Effector memory CD4-positive, alpha-beta T cell (primary cell): ENCODE data around the gene MYO10.

Experiments used
- DNase-seq, 3 donors: peaks; one replicate each; pipeline ENCODE4 v3.0.0-alpha.2; 2020
- H3K27ac ChIP-seq: 2 replicates; pipeline ENCODE4 v1.7.0; 2013; ENCODE audit warnings: mild to moderate bottlenecking, low read length, moderate library complexity; ENCODE audit not compliant: insufficient read depth, poor library complexity, severe bottlenecking
- H3K27me3 ChIP-seq: replicated peaks from 2 replicates; pipeline ENCODE4 v1.7.0; 2013; ENCODE audit warnings: mild to moderate bottlenecking, low read length; ENCODE audit not compliant: insufficient read depth, control insufficient read depth, poor library complexity, severe bottlenecking
- H3K36me3 ChIP-seq: 2 replicates; pipeline ENCODE4 v1.7.0; 2013; ENCODE audit warnings: mild to moderate bottlenecking, low read length, moderate library complexity; ENCODE audit not compliant: control insufficient read depth, insufficient read depth
- H3K4me1 ChIP-seq: 2 replicates; pipeline ENCODE4 v1.7.0; 2013; ENCODE audit warnings: low read length, mild to moderate bottlenecking; ENCODE audit not compliant: control insufficient read depth, insufficient read depth, poor library complexity, severe bottlenecking
- H3K4me3 ChIP-seq: 2 replicates; pipeline ENCODE4 v1.7.0; 2013; ENCODE audit warnings: low read length, low read depth, mild to moderate bottlenecking; ENCODE audit not compliant: insufficient read depth, poor library complexity, severe bottlenecking
- H3K9me3 ChIP-seq: 2 replicates; pipeline ENCODE4 v1.7.0; 2013; ENCODE audit warnings: mild to moderate bottlenecking, low read length, moderate library complexity; ENCODE audit not compliant: control insufficient read depth

MYO10 gene

DNA sequence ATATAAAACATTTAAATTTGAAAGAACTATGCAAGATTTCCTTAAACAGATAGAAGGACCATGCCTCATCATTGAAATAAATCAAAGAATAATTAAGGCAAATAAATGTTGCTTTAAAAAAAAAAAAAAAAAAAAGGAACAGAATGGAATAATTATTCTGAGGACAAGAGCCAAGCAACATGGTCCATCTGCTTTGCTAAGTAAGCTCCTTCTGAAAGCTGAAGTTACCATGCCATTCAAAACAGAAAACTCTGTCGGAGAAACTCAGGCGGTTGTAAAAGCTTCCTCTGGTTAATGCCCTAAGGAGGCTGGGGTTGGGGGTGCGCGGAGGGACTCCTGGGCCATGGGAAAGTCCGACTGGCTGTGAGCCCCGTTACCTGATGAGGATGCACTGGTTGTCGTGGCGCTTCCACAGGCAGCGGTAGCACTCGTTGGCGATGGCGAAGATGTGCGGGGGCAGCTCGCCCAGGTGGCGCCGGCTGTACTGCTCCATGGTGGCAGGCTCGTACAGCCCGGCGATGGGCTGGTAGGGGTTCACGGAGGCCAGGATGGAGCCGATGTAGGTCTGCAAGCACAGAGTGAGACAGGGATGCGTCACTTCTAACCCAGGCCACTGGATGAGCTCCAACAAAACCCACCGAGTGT is 141.7 kb downstream of the MYO10 start:
- H3K36me3 ChIP-seq = no peaks in the 10 kb centered on the region
- H3K9me3 ChIP-seq = no peaks in the 10 kb centered on the region
- no peaks in the 10 kb centered on the region for H3K27me3 ChIP-seq
- H3K27ac ChIP-seq = no peak overlapping the region
- no peaks in the 10 kb centered on the region for H3K4me1 ChIP-seq
- no peak for DNase-seq
- H3K4me3 ChIP-seq = no peak overlapping the region

GRCh38 chr5:16792598-16793275 is 143.4 kb downstream of the MYO10 start:
- Histone ChIP-seq H3K27ac (no peak overlapping the region), H3K4me1 (no peaks in the 10 kb centered on the region), H3K36me3 (no peaks in the 10 kb centered on the region), H3K27me3 (no peaks in the 10 kb centered on the region), H3K4me3 (no peak overlapping the region), H3K9me3 (no peaks in the 10 kb centered on the region)
- no peak for DNase-seq

- Histone ChIP-seq H3K4me1 (no peaks in the 10 kb centered on the region), H3K27ac (no peak overlapping the region), H3K27me3 (no peaks in the 10 kb centered on the region), H3K36me3 (no peaks in the 10 kb centered on the region), H3K9me3 (no peaks in the 10 kb centered on the region), H3K4me3 (no peak overlapping the region)
- no peak for DNase-seq
Measured at GRCh38 chr5:16791904-16792597, 144.0 kb downstream of the MYO10 start.

GRCh38 chr5:16791036-16791705 is 144.9 kb downstream of the MYO10 start:
- Histone ChIP-seq H3K9me3 (no peaks in the 10 kb centered on the region), H3K36me3 (no peaks in the 10 kb centered on the region), H3K4me3 (no peak overlapping the region), H3K27me3 (no peaks in the 10 kb centered on the region), H3K4me1 (no peaks in the 10 kb centered on the region), H3K27ac (no peak overlapping the region)
- no peak for DNase-seq

GRCh38 chr5:16788957-16789356 is 147.1 kb downstream of the MYO10 start:
- Histone ChIP-seq H3K9me3 (no peaks in the 10 kb centered on the region), H3K27me3 (no peaks in the 10 kb centered on the region), H3K4me1 (no peaks in the 10 kb centered on the region), H3K27ac (no peak overlapping the region), H3K4me3 (no peak overlapping the region), H3K36me3 (no peaks in the 10 kb centered on the region)
- no peak for DNase-seq

- Histone ChIP-seq H3K4me1 (no peaks in the 10 kb centered on the region), H3K9me3 (no peaks in the 10 kb centered on the region), H3K4me3 (no peak overlapping the region), H3K27ac (no peak overlapping the region), H3K27me3 (no peaks in the 10 kb centered on the region), H3K36me3 (no peaks in the 10 kb centered on the region)
- DNase-seq = no peak
Measured at GRCh38 chr5:16787278-16787677, 148.8 kb downstream of the MYO10 start.

DNA sequence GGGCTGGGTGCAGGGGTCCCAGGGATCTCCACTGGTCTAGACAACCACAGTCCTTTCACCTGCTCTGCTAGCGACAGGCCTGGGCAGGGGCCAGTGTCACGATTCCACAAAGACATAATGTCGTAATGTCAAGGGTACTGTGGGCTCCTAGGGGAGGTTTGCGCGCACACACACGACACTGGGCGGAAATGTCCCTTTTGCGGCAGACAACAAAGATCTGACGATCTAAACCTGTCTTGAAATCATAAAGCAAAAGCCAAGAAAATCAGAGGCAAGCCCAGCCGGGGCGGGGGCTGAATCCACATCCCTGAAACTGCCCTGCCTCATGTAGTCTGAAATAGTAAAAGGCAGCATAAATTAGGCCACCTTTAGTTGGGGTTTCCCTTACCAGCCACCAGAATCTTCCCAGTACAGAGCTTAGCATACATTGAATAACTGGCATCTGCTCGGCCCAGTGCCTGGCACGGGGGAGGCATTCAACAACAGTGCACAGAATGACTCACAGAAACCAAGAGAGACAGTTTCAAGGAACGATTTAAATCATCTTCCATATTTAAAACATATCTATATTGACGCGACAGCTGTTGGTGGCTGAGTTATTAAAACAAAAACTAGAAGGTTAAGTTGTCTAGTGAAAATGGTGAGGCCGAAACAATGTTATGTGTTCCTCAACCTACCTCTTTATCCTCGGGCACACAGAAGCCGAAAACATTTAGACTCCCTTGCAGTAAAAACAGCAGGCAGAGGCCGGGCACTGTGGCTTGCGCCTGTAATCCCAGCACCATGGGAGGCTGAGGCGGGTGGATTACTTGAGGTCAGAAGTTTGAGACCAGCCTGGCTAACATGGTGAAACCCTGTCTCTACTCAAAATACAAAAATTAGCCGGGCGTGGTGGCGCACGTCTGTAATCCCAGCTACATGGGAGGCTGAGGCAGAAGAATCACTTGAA is 151.0 kb downstream of the MYO10 start:
- Histone ChIP-seq H3K9me3 (no peaks in the 10 kb centered on the region), H3K27ac (no peak overlapping the region), H3K36me3 (no peaks in the 10 kb centered on the region), H3K4me1 (no peaks in the 10 kb centered on the region), H3K4me3 (no peak overlapping the region), H3K27me3 (no peaks in the 10 kb centered on the region)
- no peak for DNase-seq

DNA sequence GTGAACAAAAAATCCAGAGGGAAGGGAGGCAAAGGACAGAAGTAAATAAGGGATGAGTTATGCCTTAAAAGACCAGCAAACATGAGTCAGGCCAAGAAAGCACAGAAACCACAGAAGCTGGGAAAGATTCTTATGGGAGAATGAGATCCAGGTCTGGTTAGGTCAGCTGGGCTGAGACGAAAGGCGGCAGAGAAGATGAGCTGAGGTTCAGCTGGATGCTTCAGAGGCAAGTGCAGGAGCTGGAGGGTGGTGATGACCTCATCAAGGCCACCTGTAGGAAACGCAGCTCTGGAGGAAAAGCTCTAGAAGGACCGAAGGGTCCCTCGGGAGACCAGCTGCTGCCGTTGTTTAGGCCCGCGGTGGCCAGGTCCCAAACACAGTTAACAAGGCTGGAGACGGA is 152.0 kb downstream of the MYO10 start:
- Histone ChIP-seq H3K9me3 (no peaks in the 10 kb centered on the region), H3K27me3 (no peaks in the 10 kb centered on the region), H3K4me3 (no peak overlapping the region), H3K4me1 (no peaks in the 10 kb centered on the region), H3K27ac (no peak overlapping the region), H3K36me3 (no peaks in the 10 kb centered on the region)
- DNase-seq = no peak

- Histone ChIP-seq H3K9me3 (no peaks in the 10 kb centered on the region), H3K27ac (no peak overlapping the region), H3K4me3 (no peak overlapping the region), H3K4me1 (no peaks in the 10 kb centered on the region), H3K27me3 (no peaks in the 10 kb centered on the region), H3K36me3 (no peaks in the 10 kb centered on the region)
- no peak for DNase-seq
Measured at GRCh38 chr5:16781828-16782626, 154.1 kb downstream of the MYO10 start.
